B cell (primary cell): ENCODE data around the gene CHIC2. TPM values are rescaled to one million over a fixed set of nuclear protein-coding genes. Genes with fewer than 3 reads are reported as not detected.
"Not testable (repeated sequence)": the region's sequence is repeated elsewhere in the genome, so short reads cannot be mapped to it uniquely, and the experiment has no call there.

Source experiments
- ATAC-seq: fragments of 200-7000 bp; cut with Tn5 transposase; one replicate; pipeline ENCODE4 v1.10.0; 2021; ENCODE audit warnings: low read depth, mild to moderate bottlenecking, moderate number of reproducible peaks, moderate library complexity
- CTCF ChIA-PET: fragments of 350-600 bp; sonication (Branson Sonifier 250); formaldehyde crosslinking; loops from one replicate; lab custom pipeline; 2021; ENCODE audit warnings: antibody characterized with exemption, inconsistent platforms; lab: Charles Lee
- POLR2A ChIA-PET: fragments of 350-600 bp; sonication (Branson Sonifier 250); formaldehyde crosslinking; loops from one replicate; lab custom pipeline; 2021; ENCODE audit warnings: antibody characterized with exemption; lab: Charles Lee
- DNase-seq: peaks from one replicate; pipeline ENCODE4 v3.0.0; 2013
- H2AFZ ChIP-seq: 2 replicates; pipeline ENCODE4 v1.6.1; 2012; ENCODE audit warnings: mild to moderate bottlenecking, low read depth, low read length; ENCODE audit not compliant: insufficient read depth, poor library complexity, severe bottlenecking
- H3K27ac ChIP-seq, 2 donors: 1 replicate in 1 of 2; 2 replicates in 1 of 2; pipeline ENCODE4 v1.5.1; 2012 to 2013; ENCODE audit warnings: low read length in 2 of 2, mild to moderate bottlenecking in 2 of 2, moderate library complexity in 1 of 2
- H3K27me3 ChIP-seq, 4 experiments: fragments of 200-600 bp in 1 of 4; sonication (generic) in 1 of 4; replicated peaks in 1 of 4; 1 replicate in 2 of 4; 2 replicates in 2 of 4; pipeline versions ENCODE4 v1.6.1 to v1.7.0; 2013 to 2016; ENCODE audit warnings: low read length in 3 of 4, mild to moderate bottlenecking in 2 of 4, mixed read lengths in 1 of 4, moderate library complexity in 1 of 4; ENCODE audit not compliant: insufficient read depth in 4 of 4, control insufficient read depth in 3 of 4; ENCODE audit errors: control extremely low read depth in 1 of 4
- H3K36me3 ChIP-seq, 2 experiments: replicated peaks in 1 of 2; 1 replicate in 1 of 2; 2 replicates in 1 of 2; pipeline versions ENCODE4 v1.6.1 to v1.7.1; 2013; ENCODE audit warnings: low read length in 1 of 2; ENCODE audit not compliant: insufficient read depth in 2 of 2, control insufficient read depth in 1 of 2; ENCODE audit errors: control extremely low read depth in 1 of 2, extremely low read depth in 1 of 2
- H3K4me1 ChIP-seq, 2 donors: fragments of 200-600 bp in 1 of 2; sonication (generic) in 1 of 2; 1 replicate in 1 of 2; 2 replicates in 1 of 2; pipeline versions ENCODE4 v1.5.1 to v1.6.1; 2013 to 2017; ENCODE audit warnings: low read length in 2 of 2; ENCODE audit not compliant: control insufficient read depth in 2 of 2, insufficient read depth in 2 of 2
- H3K4me2 ChIP-seq: replicated peaks from 2 replicates; pipeline ENCODE3; 2012; ENCODE audit warnings: mild to moderate bottlenecking, low read depth, low read length; ENCODE audit not compliant: poor library complexity, severe bottlenecking
- H3K4me3 ChIP-seq, 5 experiments: fragments of 200-600 bp in 1 of 5; sonication (generic) in 1 of 5; 1 replicate in 3 of 5; 2 replicates in 2 of 5; pipeline versions ENCODE4 v1.5.1 to v1.7.0; 2011 to 2016; ENCODE audit warnings: low read length in 4 of 5, mild to moderate bottlenecking in 4 of 5, low read depth in 2 of 5, control low read depth in 1 of 5, moderate library complexity in 1 of 5; ENCODE audit not compliant: insufficient read depth in 1 of 5; ENCODE audit errors: control extremely low read depth in 1 of 5, extremely low read depth in 1 of 5
- H3K79me2 ChIP-seq: fragments of 200-600 bp; sonication (generic); one replicate; pipeline ENCODE4 v1.6.0; 2016; ENCODE audit warnings: low read length; ENCODE audit not compliant: control insufficient read depth, insufficient read depth
- H3K9ac ChIP-seq: fragments of 200-600 bp; sonication (generic); 2 replicates; pipeline ENCODE4 v1.6.1; 2017; ENCODE audit warnings: mild to moderate bottlenecking, low read length, moderate library complexity
- H3K9me3 ChIP-seq, 3 donors: one replicate each; pipeline versions ENCODE4 v1.6.1 to v1.7.1; 2013; ENCODE audit warnings: low read length in 2 of 3; ENCODE audit not compliant: control insufficient read depth in 2 of 3, insufficient read depth in 1 of 3; ENCODE audit errors: control extremely low read depth in 1 of 3
- H4K20me1 ChIP-seq: 2 replicates; pipeline ENCODE4 v1.6.0; 2012; ENCODE audit warnings: mild to moderate bottlenecking, low read length; ENCODE audit not compliant: insufficient read depth, control insufficient read depth, poor library complexity, severe bottlenecking
- H3K27ac Mint-ChIP-seq: one replicate; pipeline ENCODE4 v1.8.0; 2021; ENCODE audit warnings: mixed read lengths
- H3K27me3 Mint-ChIP-seq: one replicate; pipeline ENCODE4 v1.8.0; 2021; ENCODE audit warnings: mixed read lengths
- H3K4me1 Mint-ChIP-seq: one replicate; pipeline ENCODE4 v1.8.0; 2021; ENCODE audit warnings: mixed read lengths
- H3K4me3 Mint-ChIP-seq: one replicate; pipeline ENCODE4 v1.8.0; 2021; ENCODE audit warnings: mixed read lengths
- H3K9me3 Mint-ChIP-seq: one replicate; pipeline ENCODE4 v1.8.0; 2022; ENCODE audit warnings: mixed read lengths; ENCODE audit not compliant: insufficient read depth
- EZH2 ChIP-seq: IDR thresholded peaks from 2 replicates; pipeline ENCODE4 v1.6.1; 2012; ENCODE audit warnings: borderline replicate concordance, low read depth, mild to moderate bottlenecking, moderate library complexity, low read length; ENCODE audit not compliant: insufficient read depth, poor library complexity, severe bottlenecking
- WGBS: methylation state at CpG from one replicate; pipeline ENCODE4 v1.1.5; 2013; ENCODE audit warnings: missing lambda C conversion rate; ENCODE audit not compliant: insufficient coverage; 5-methylcytosine and 5-hydroxymethylcytosine counted together
- intact Hi-C: fragments of 100-400 bp; cut with micrococcal nuclease; formaldehyde crosslinking; loops from one replicate; pipeline ENCODE4 v1.10.0; 2022
- polyA plus RNA-seq: library from polyadenylated mRNA; depleted of rRNA; stranded (reverse); fragments of >200 nt; gene quantifications from 2 replicates; pipeline ENCODE4 v1.2.3, GENCODE V29; 2012
- total RNA-seq, 2 donors: library from RNA; stranded (reverse); fragments of 120-200 nt in 1 of 2; gene quantifications; 1 replicate in 1 of 2; 2 replicates in 1 of 2; pipeline versions ENCODE4 v1.2.3 to v1.2.4, GENCODE V29; 2013 to 2022
- TF ChIP-seq, protein P1 (sequence below): fragments of 200-600 bp; IDR thresholded peaks from one replicate; pipeline ENCODE4 v1.8.0; 2022; ENCODE audit warnings: antibody characterized with exemption, mild to moderate bottlenecking

The CHIC2 gene
- total and polyA plus RNA-seq, 2 donors (not counting 1 experiment from before 2014, with no cell fraction given): 20.2 to 37.7 TPM

DNA sequence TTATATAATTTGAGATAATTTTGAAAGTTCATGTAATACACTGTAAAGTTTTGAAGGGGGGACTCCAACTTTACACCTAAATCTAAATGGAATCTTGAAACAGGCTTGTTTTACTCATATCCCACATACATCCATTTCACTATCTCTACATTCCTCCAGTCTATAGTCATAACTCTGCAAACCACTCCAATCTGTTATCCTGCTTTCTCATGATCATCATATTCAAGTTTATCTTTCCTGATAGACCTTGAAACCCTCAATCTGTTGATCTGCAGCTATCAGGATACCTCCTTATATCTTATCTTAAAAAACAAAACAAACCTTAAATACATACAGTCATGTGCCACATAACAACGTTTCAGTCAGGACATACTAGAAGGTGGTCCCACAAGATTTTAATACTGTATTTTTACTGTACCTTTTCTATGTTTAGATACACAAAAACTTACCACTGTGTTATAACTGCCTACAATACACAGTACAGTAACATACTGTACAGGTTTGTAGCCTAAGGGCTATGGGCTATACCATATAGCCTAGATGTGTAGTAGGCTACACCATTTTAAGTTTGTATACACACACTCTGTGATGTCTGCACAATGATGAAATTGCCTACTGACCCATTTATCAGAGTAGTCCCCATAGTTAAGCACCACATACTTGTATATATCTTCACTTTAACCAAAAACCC, 14.0 kb downstream of the CHIC2 start:
- Histone ChIP-seq H4K20me1 (peaks cover 68% of the 10 kb centered on the region), H3K27ac (no peak overlapping the region), H3K4me2 (no peak overlapping the region), H3K36me3 (peaks cover 0 to 15% of the 10 kb centered on the region in 2 experiments), H2AFZ (no peak overlapping the region), H3K4me1 (peaks cover 0 to 3% of the 10 kb centered on the region in 2 donors), H3K9me3 (peaks cover 0 to 4% (median 0%) of the 10 kb centered on the region in 3 donors), H3K4me3 (no peak overlapping the region), H3K27me3 (no peaks in the 10 kb centered on the region), H3K9ac (no peak overlapping the region), H3K79me2 (peaks cover 57% of the 10 kb centered on the region)
- intact Hi-C loops: loop anchor here (5.0 kb wide), 1 partner anchor 38 kb away; no protein-coding TSS in a partner anchor
- Mint-ChIP-seq H3K27me3 (no peaks in the 10 kb centered on the region), H3K27ac (no peak overlapping the region), H3K4me3 (no peak overlapping the region), H3K4me1 (peaks cover 24% of the 10 kb centered on the region), H3K9me3 (no peaks in the 10 kb centered on the region)
- no peak for TF ChIP-seq EZH2
- TF ChIP-seq, protein P1, sequence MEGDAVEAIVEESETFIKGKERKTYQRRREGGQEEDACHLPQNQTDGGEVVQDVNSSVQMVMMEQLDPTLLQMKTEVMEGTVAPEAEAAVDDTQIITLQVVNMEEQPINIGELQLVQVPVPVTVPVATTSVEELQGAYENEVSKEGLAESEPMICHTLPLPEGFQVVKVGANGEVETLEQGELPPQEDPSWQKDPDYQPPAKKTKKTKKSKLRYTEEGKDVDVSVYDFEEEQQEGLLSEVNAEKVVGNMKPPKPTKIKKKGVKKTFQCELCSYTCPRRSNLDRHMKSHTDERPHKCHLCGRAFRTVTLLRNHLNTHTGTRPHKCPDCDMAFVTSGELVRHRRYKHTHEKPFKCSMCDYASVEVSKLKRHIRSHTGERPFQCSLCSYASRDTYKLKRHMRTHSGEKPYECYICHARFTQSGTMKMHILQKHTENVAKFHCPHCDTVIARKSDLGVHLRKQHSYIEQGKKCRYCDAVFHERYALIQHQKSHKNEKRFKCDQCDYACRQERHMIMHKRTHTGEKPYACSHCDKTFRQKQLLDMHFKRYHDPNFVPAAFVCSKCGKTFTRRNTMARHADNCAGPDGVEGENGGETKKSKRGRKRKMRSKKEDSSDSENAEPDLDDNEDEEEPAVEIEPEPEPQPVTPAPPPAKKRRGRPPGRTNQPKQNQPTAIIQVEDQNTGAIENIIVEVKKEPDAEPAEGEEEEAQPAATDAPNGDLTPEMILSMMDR: no peak
- ATAC-seq: no peak
- ChIA-PET CTCF (no interaction called here), POLR2A (no interaction called here)
- no peak for DNase-seq
- WGBS: no CpG with 5 or more reads among the region's 1 CpG

GRCh38 chr4:54043630-54044029, 20.8 kb downstream of the CHIC2 start:
- H3K27me3 ChIP-seq, POLR2A ChIA-PET, H3K4me1 Mint-ChIP-seq, ATAC-seq, H3K4me2 ChIP-seq, H3K9ac ChIP-seq, H3K27ac Mint-ChIP-seq, H3K4me3 Mint-ChIP-seq, H3K27me3 Mint-ChIP-seq, H3K27ac ChIP-seq, H3K4me1 ChIP-seq, DNase-seq, H2AFZ ChIP-seq, H3K4me3 ChIP-seq, H3K9me3 ChIP-seq, H3K9me3 Mint-ChIP-seq, intact Hi-C loops, CTCF ChIA-PET: not testable (repeated sequence)
- peaks cover 14% of the 10 kb centered on the region for H3K79me2 ChIP-seq
- H3K36me3 ChIP-seq: peaks cover 7 to 20% of the 10 kb centered on the region in 2 experiments
- peaks cover 32% of the 10 kb centered on the region for H4K20me1 ChIP-seq
- no CpG with 5 or more reads among the region's 4 CpGs for WGBS
